HCT116 (cell line): ENCODE data around the gene TAS2R41. TPM values are rescaled to one million over a fixed set of nuclear protein-coding genes. Genes with fewer than 3 reads are reported as not detected.
"Not testable (repeated sequence)": the region's sequence is repeated elsewhere in the genome, so short reads cannot be mapped to it uniquely, and the experiment has no call there.

ENCODE experiments used
- ATAC-seq: fragments of 200-7000 bp; cut with Tn5 transposase; 2 replicates; pipeline ENCODE4 v1.9.1; 2020; ENCODE audit warnings: mild to moderate bottlenecking, moderate library complexity
- BruUV-seq: library from RNA; stranded (reverse); fragments of 400-500 nt; replicated peaks from 2 replicates; lab custom pipeline; 2021; lab: Mats Ljungman, UMichigan
- CTCF ChIA-PET: fragments of 300-600 bp; sonication (Branson Sonifier 250); formaldehyde crosslinking; loops from one replicate; lab custom pipeline; 2021; ENCODE audit warnings: antibody characterized with exemption; lab: Charles Lee
- POLR2A ChIA-PET: fragments of 300-600, 350-600 bp; sonication (Branson Sonifier 250); formaldehyde crosslinking; loops from one replicate; lab custom pipeline; 2021; ENCODE audit warnings: antibody characterized with exemption; lab: Charles Lee
- RAD21 ChIA-PET, 2 experiments: fragments of 300-600 bp; sonication (Branson Sonifier 250); formaldehyde crosslinking; loops; one replicate each; lab custom pipeline; 2023; ENCODE audit warnings: low total read pairs in 2 of 2; ENCODE audit not compliant: uncharacterized antibody in 2 of 2, unreplicated experiment in 2 of 2, low non-redundant PET in 1 of 2; lab: Charles Lee
- DNase-seq: peaks from one replicate; pipeline ENCODE4 v3.0.0-alpha.2; 2010; ENCODE audit warnings: low read depth, low spot score
- H2AFZ ChIP-seq: fragments of 200-600 bp; shearing (Covaris generic), sonication (generic); 2 replicates; pipeline ENCODE4 v1.6.1; 2017; ENCODE audit warnings: low read depth, mixed run types, mixed read lengths, antibody characterized with exemption, low read length; ENCODE audit not compliant: poor library complexity, severe bottlenecking
- H3K27ac ChIP-seq: 2 replicates; pipeline ENCODE4 v1.5.1; 2012; ENCODE audit warnings: low read depth, low read length
- H3K27me3 ChIP-seq: fragments of 200-600 bp; sonication (generic); 2 replicates; pipeline ENCODE4 v1.6.1; 2016; ENCODE audit warnings: mixed run types, low read length, mixed read lengths; ENCODE audit not compliant: insufficient read depth
- H3K36me3 ChIP-seq, 2 experiments: fragments of 200-500 bp in 1 of 2; fragments of 200-600 bp in 1 of 2; sonication (Bioruptor generic) in 1 of 2; sonication (generic) in 1 of 2; 2 replicates each; pipeline versions ENCODE4 v1.5.1 to v1.6.1; 2014 to 2016; ENCODE audit warnings: low read length in 2 of 2, inconsistent platforms in 1 of 2, mixed read lengths in 1 of 2, mixed run types in 1 of 2; ENCODE audit not compliant: insufficient read depth in 2 of 2, control insufficient read depth in 1 of 2
- H3K4me1 ChIP-seq, 2 experiments: fragments of 200-600 bp in 1 of 2; sonication (generic) in 1 of 2; 2 replicates each; pipeline versions ENCODE4 v1.5.1 to v1.6.1; 2012 to 2017; ENCODE audit warnings: low read length in 2 of 2, inconsistent platforms in 1 of 2, mild to moderate bottlenecking in 1 of 2, mixed read lengths in 1 of 2, mixed run types in 1 of 2, moderate library complexity in 1 of 2; ENCODE audit not compliant: insufficient read depth in 2 of 2, control insufficient read depth in 1 of 2
- H3K4me2 ChIP-seq: fragments of 200-600 bp; sonication (generic); 2 replicates; pipeline ENCODE4 v1.6.1; 2017; ENCODE audit warnings: mixed run types, low read length, mixed read lengths
- H3K4me3 ChIP-seq, 2 experiments: fragments of 200-600 bp in 1 of 2; sonication (generic) in 1 of 2; replicated peaks in 1 of 2; 2 replicates each; pipeline ENCODE4 v1.5.1; 2011 to 2016; ENCODE audit warnings: low read length in 2 of 2, control low read depth in 1 of 2, low read depth in 1 of 2, mild to moderate bottlenecking in 1 of 2, mixed read lengths in 1 of 2, mixed run types in 1 of 2
- H3K79me2 ChIP-seq: fragments of 200-600 bp; sonication (generic); 2 replicates; pipeline ENCODE4 v1.6.1; 2017; ENCODE audit warnings: mild to moderate bottlenecking, mixed run types, low read length, moderate library complexity, mixed read lengths; ENCODE audit not compliant: insufficient read depth
- H3K9ac ChIP-seq: fragments of 200-600 bp; sonication (generic); 2 replicates; pipeline ENCODE4 v1.6.1; 2016; ENCODE audit warnings: low read length, mixed read lengths
- H3K9me2 ChIP-seq: fragments of 200-600 bp; sonication (generic), shearing (Covaris generic); 2 replicates; pipeline ENCODE4 v1.6.1; 2017; ENCODE audit warnings: mixed run types, mild to moderate bottlenecking, moderate library complexity; ENCODE audit not compliant: insufficient read depth
- H3K9me3 ChIP-seq, 2 experiments: fragments of 200-500 bp in 1 of 2; fragments of 200-600 bp in 1 of 2; sonication (Bioruptor generic) in 1 of 2; sonication (generic) in 1 of 2; 2 replicates each; pipeline ENCODE4 v1.6.1; 2014 to 2017; ENCODE audit warnings: low read length in 2 of 2, mixed read lengths in 2 of 2, inconsistent platforms in 1 of 2, low read depth in 1 of 2, mild to moderate bottlenecking in 1 of 2, mixed run types in 1 of 2, moderate library complexity in 1 of 2; ENCODE audit not compliant: control insufficient read depth in 1 of 2, insufficient read depth in 1 of 2
- H4K20me1 ChIP-seq: fragments of 200-600 bp; sonication (generic), shearing (Covaris generic); 2 replicates; pipeline ENCODE4 v1.6.1; 2017; ENCODE audit warnings: mixed run types, mild to moderate bottlenecking, moderate library complexity; ENCODE audit not compliant: insufficient read depth
- intact Hi-C: fragments of 100-400 bp; cut with micrococcal nuclease; formaldehyde crosslinking; loops from 2 replicates; pipeline ENCODE4 v1.10.0; 2022
- total RNA-seq: library from RNA; stranded (reverse); gene quantifications from one replicate; pipeline ENCODE4 v1.2.1, GENCODE V29; 2021; ENCODE audit not compliant: unreplicated experiment

The TAS2R41 gene
- total RNA-seq, 1 experiment from 2014 or later = not detected

- CTCF ChIA-PET, POLR2A ChIA-PET, ATAC-seq, H3K9me2 ChIP-seq, H3K36me3 ChIP-seq, H4K20me1 ChIP-seq, H3K9ac ChIP-seq, H3K4me3 ChIP-seq, H3K4me2 ChIP-seq, H3K9me3 ChIP-seq, RAD21 ChIA-PET, H3K79me2 ChIP-seq, intact Hi-C loops, BruUV-seq, H2AFZ ChIP-seq, DNase-seq, H3K27ac ChIP-seq, H3K27me3 ChIP-seq, H3K4me1 ChIP-seq: not testable (repeated sequence)
Observed at GRCh38 chr7:143522309-143522916, 44.7 kb downstream of the TAS2R41 start.

Other genes starting within 250 kb of the TAS2R41 start
- gene GSTK1, start 214.4 kb upstream of the TAS2R41 start, total RNA-seq = 83.6 TPM
- gene TMEM139, start 192.9 kb upstream of the TAS2R41 start, total RNA-seq = 9.9 TPM
- gene CASP2, start 189.5 kb upstream of the TAS2R41 start, total RNA-seq = 64.1 TPM
- gene CLCN1, start 161.8 kb upstream of the TAS2R41 start, total RNA-seq = 0.47 TPM
- 0.20 TPM for gene FAM131B, start 115.2 kb upstream of the TAS2R41 start, total RNA-seq
- gene ZYX, start 96.5 kb upstream of the TAS2R41 start, total RNA-seq = 144 TPM
- 29.9 TPM for gene EPHA1, start 69.0 kb upstream of the TAS2R41 start, total RNA-seq
- gene TAS2R60, start 34.4 kb upstream of the TAS2R41 start, total RNA-seq = not detected
- 1.2 TPM for gene CTAGE15, start 93.9 kb downstream of the TAS2R41 start, total RNA-seq
- 1.3 TPM for gene TCAF2, start 143.1 kb downstream of the TAS2R41 start, total RNA-seq